HG02623 (cell line): ENCODE results near the gene TVP23A.

Source experiments
- ATAC-seq: cut with Tn5 transposase; IDR thresholded peaks from one replicate; pipeline ENCODE4 v1.9.1; 2021; ENCODE audit warnings: moderate library complexity; ENCODE audit not compliant: unreplicated experiment

Gene TVP23A

DNA sequence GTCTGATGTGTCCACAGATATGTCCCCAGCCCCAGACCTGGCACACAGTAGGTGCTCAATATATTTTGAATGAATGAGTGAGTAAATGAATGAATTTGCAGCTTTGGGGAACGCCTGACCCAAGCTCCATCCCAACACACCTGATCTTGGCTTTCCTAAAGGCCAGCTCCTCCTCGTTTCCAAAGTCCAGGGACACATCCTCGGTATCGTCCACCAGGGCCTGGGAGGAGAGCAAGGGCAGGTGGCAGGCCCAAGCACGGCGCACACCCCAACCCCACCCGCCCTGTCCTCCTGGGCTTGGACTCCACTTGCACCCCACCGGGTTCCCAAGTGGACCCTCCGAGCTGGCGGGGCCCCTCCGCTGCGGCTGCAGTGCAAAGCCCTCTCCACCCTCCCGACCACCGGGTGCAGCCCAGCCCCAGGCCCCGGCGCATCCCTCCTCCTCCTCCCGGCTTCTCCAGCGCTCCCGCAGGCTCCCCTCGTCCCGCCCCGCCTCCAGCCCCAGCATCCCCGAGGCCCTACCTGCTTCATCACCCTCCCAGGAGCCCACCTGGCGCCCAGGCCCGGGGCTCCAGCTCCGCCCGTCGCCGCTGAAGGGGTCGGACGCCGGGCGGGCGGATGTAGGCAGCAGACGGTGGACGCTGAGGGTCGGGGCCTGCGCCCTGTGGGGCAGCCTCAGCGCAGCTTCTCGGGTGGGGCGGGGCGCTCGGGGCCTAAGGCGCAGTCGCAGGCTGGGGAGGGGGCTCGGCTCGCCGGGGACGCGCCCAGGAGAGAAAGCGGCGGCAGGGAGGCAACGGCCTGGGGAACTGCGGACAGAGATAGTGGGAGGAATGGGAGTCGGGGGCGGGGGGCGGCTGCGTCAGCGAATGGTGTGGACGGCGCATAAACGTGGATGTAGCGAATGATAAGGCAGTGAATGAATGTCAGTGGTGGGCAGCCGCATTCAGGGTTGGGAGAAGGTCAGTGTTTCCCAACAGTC is at the start of gene TVP23A:
TSS of gene TVP23A (minus strand) at position 832 of the 979 bp plus-strand sequence. CDS start at position 531, 301 bp downstream.
- no peak for ATAC-seq

GRCh38 chr16:10868104-10868595 is 49.6 kb upstream of the TVP23A start:
- no peak for ATAC-seq

DNA sequence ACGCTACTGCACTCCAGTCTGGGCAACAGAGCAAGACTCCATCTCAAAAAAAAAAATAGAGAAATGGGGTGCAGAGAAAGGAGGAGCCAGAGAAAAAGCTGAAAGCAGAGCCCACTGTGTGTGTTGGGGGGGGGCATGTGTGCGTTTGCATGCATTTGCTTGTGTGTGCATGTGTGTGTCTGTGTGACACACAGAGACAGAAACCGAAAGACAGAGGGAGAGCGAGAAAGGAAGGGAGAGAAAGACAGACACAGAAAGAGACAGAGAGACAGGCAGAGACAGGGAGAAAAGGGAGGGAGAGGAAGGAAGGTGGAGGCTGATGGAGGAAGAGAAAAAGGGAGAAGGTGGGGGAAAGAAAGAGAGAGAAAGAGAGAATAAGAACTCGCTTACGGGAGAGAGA is 48.6 kb upstream of the TVP23A start:
- no peak for ATAC-seq

GRCh38 chr16:10865991-10866966 is 47.7 kb upstream of the TVP23A start:
- no peak for ATAC-seq

DNA sequence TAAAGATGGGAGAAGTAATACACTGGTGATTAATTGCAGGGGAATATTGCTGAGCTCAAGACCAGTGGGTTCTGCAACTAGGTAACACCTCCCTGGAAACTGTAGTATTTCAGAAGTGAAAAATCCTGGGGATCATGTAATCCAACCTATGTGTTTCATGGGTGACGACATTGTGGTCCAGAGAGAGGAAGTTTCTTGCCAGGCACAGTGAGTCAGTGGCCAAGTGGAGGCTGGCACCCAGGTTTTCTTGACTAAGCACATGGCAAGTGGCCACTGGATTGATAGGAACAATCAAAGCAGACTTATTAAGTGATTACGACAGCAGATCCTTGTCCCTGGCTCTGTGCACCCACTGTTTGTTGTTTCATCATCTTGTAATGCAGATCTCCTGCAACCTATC is 43.8 kb upstream of the TVP23A start:
- no peak for ATAC-seq

- ATAC-seq = no peak
Observed at GRCh38 chr16:10859658-10860057, 41.1 kb upstream of the TVP23A start.

DNA sequence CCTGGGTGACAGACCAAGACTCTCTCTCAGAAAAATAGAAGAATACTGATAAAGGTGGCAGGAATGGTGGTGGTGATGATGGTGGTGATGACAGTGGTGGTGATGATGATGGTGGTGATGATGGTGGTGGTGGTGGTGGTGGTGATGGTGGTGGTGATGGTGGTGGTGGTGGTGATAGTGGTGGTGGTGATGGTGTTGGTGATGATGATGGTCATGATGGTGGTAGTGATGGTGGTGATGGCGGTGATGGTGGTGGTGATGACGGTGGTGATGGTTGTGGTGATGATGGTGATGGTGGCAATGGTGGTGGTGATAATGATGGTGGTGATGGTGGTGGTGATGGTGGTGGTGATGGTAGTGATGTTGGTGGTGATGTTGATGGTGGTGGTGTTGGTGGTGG is 40.4 kb upstream of the TVP23A start:
- ATAC-seq = no peak

DNA sequence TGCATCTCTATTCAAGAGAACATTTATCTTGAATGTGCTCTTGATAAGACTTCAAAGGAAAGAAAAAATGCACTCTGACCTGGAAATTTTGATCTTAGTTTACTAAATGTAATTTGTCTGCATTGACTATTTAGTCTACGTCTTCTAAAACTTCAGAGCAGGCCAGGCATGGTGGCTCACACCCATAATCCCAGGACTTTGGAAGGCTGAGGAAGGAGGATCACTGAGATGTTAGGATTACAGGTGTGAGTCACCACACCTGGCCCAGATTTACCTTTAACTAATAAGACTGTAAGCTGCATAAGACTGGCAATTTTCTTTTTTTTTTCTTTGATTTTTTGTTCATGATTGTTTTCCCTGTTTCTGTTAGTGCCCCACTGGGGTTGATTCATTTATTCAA is 39.6 kb upstream of the TVP23A start:
- no peak for ATAC-seq

DNA sequence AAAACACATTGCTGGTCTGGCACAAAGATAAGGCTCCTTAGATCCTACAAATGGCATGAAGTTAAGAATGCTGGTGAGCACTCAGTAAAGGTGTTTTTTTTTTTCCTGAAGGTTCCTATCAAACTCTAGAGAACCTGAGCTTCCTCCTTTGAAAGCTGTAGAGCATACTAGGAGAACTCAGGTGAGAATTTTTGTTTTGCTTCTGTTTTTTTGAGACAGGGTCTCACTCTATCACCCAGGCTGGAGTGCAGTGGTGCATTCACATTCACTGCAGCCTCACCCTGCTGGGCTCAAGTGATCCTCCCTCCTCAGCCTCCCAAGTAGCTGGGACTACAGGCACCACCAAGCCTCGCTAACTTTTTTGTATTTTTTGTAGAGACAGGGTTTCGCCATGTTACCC is 37.4 kb upstream of the TVP23A start:
- no peak for ATAC-seq

GRCh38 chr16:10852948-10853347 is 34.4 kb upstream of the TVP23A start:
- ATAC-seq = no peak

DNA sequence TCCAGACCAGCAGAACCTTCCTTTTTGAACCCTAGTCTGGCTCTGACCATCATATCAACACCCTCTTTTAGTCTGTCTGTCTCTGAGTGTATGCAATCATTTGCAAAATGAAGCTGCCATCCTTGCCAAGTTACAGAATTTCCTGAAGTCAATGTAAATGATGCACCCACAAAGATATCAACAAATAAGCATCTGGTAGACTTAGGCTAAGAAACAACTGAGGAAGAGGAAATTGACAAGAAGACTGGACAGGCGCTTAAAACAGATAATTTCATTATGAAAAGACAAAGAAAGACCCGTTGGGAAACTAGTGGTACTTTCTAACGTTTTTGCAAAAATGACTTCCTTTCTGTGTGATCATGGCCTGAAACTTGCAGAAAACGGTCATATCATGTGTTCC is 33.7 kb upstream of the TVP23A start:
- ATAC-seq = no peak

- ATAC-seq = no peak
Observed at GRCh38 chr16:10851512-10851911, 32.9 kb upstream of the TVP23A start.

DNA sequence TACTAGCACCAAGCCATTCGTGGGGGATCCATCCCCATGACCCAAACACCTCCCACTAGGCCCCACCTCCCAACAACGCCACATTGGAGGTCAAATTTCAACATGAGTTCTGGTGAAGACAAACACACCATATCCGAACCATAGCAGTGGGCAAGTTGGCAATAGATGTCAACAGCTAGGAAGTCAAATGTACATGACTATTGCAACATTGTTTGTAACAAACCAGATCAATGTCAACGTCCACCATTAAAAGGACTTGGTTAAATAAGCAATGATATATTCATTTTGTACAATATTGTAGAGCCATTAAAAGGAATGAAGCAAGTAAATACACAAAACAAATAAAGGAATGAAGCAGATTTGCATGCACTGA is 31.9 kb upstream of the TVP23A start:
- ATAC-seq = no peak

GRCh38 chr16:10849736-10850477 is 31.3 kb upstream of the TVP23A start:
- no peak for ATAC-seq

GRCh38 chr16:10847176-10847575 is 28.6 kb upstream of the TVP23A start:
- no peak for ATAC-seq

GRCh38 chr16:10846213-10846998 is 27.8 kb upstream of the TVP23A start:
- ATAC-seq = no peak

GRCh38 chr16:10840703-10841102 is 22.1 kb upstream of the TVP23A start:
- no peak for ATAC-seq

DNA sequence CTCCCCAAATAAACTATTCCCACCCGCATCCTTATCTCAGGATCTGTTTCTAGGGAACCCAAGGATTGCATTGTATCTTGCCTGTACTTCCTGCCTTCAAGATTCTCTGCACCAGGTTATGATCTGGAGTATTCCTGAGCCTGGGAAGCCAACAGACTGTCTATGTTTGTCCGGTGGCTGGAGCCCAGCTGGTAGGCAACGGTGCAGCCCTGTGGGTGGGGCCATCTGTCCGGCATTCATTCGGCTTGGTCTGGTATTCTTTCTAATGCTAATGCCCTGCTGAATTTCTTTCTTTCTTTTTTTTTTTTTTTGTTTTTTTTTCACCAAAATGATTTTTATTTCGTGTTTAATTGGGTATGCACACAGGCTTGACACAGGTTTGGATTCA is 20.7 kb upstream of the TVP23A start:
- no peak for ATAC-seq

DNA sequence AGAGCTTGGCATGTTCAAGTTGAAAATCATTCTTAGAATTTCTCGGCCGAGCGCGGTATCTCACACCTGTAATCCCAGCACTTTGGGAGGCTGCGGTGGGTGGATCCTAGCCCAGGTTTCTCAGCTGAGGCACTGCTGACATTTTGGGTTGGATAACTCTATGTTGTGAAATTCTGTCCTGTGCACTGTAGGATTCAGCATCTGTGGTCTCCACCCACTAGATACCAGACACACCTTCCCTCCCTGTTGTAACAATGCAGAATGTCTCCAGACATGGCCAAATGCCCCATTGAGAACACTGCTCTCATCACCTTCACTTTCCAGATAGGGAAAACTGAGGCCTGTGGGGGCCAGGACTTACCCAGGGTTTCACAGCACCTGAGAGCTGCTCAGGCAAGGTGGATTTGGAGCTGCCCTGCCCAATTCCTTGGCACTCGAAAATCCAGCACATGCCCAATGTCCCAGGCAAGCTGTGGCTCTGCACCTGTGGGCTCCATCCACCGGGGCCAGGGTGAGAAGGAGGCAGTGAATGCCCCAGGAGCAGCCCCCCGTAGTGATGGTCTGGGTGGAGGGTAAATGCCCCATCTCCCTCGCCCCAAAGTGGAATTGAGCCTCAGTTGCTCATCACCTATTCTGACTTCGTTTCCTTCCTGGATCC is 20.2 kb upstream of the TVP23A start:
- ATAC-seq = no peak
